Activated naive CD8-positive, alpha-beta T cell treated with anti-CD3 and anti-CD28 coated beads, Interleukin-2, amount 10 ng/mL, durations not matched to agents 7 days and 5 days (primary cell): ENCODE measurements around the gene SMIM23. TPM values are rescaled to one million over a fixed set of nuclear protein-coding genes. Genes with fewer than 3 reads are reported as not detected.
"Not testable (repeated sequence)": the region's sequence is repeated elsewhere in the genome, so short reads cannot be mapped to it uniquely, and the experiment has no call there.

ENCODE experiments used
- ATAC-seq: fragments of 150-1000 bp; cut with Tn5 transposase; one replicate; pipeline ENCODE4 v1.10.0; 2021; ENCODE audit warnings: low read depth, moderate library complexity
- POLR2A ChIA-PET: fragments of 350-600 bp; sonication (Branson Sonifier 250); formaldehyde crosslinking; loops from one replicate; lab custom pipeline; 2021; ENCODE audit warnings: antibody characterized with exemption; lab: Charles Lee
- DNase-seq: peaks from one replicate; pipeline ENCODE4 v3.0.0; 2021
- H3K27ac Mint-ChIP-seq: one replicate; pipeline ENCODE4 v1.8.0; 2022; ENCODE audit warnings: mild to moderate bottlenecking, mixed read lengths
- H3K27me3 Mint-ChIP-seq: one replicate; pipeline ENCODE4 v1.8.0; 2022; ENCODE audit warnings: mild to moderate bottlenecking, moderate library complexity, mixed read lengths
- H3K36me3 Mint-ChIP-seq: one replicate; pipeline ENCODE4 v1.8.0; 2021; ENCODE audit warnings: mild to moderate bottlenecking, mixed read lengths
- H3K4me1 Mint-ChIP-seq: one replicate; pipeline ENCODE4 v1.8.0; 2021; ENCODE audit warnings: mixed read lengths
- H3K4me3 Mint-ChIP-seq: one replicate; pipeline ENCODE4 v1.8.0; 2022; ENCODE audit warnings: mild to moderate bottlenecking, moderate library complexity, mixed read lengths
- H3K9me3 Mint-ChIP-seq: one replicate; pipeline ENCODE4 v1.8.0; 2021; ENCODE audit warnings: mixed read lengths
- total RNA-seq, 2 experiments: library from RNA; stranded (reverse); gene quantifications; one replicate each; pipeline ENCODE4 v1.2.3, GENCODE V29; 2021

The SMIM23 gene
- total RNA-seq, 2 experiments from 2014 or later: not detected

DNA sequence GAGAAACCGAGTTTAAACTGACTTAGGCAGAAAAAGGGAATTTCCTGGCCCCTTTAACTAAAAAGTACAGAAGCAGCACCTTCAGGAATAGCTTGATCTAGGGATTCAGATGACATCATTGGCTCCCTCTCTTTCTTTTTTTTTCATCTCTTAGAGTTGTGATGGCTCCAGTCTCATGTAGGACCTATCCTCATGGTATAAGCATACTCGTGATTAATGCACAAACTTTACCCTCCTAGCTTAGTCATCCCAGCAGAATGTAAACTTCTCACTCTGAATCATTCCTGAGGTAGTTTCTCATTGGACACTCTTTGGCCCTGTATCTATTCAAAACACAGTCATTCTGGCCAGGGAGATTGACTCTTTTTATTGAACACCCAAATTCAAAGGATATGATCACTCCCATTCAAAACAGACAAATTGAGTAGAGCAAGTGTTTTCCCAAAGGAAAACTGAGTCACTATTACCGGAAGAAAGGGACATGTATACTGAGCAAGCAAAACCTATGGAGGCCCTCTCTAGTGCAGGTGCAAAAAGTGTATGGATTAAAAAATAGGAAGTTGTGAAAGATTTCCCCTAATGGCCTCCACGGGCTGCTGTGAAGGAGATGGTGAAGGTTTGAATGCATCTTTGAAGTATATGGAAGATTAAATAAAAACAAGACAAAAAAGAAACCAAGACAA, 27.6 kb upstream of the SMIM23 start:
- ATAC-seq: no peak
- DNase-seq: no peak
- no peaks in the 10 kb centered on the region for H3K4me1 Mint-ChIP-seq
- H3K36me3 Mint-ChIP-seq: no peaks in the 10 kb centered on the region
- peaks cover 10% of the 10 kb centered on the region for H3K27me3 Mint-ChIP-seq
- POLR2A ChIA-PET: no interaction called here
- no peak overlapping the region for H3K27ac Mint-ChIP-seq
- no peak overlapping the region for H3K4me3 Mint-ChIP-seq
- no peaks in the 10 kb centered on the region for H3K9me3 Mint-ChIP-seq

DNA sequence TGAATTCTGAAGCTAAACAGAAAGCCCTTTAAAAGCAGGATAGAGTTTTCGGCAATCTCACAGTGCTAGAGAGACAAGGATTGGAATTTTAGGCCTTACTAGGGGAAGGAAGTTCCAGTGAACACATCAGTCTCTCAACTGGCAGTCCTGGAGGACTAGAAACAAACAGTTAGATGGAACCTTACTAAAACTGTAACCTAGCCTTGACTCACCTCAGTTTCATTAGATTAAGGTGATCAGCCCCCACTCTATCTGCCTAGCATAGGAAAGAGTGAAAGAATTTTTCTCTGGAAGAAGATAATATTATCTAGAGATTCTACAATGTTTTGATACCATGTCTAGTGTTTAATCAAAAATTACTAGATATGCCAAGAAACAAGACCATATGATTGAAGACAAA, 25.8 kb upstream of the SMIM23 start:
- H3K4me1 Mint-ChIP-seq: no peaks in the 10 kb centered on the region
- H3K27me3 Mint-ChIP-seq: peaks cover 11% of the 10 kb centered on the region
- H3K9me3 Mint-ChIP-seq: no peaks in the 10 kb centered on the region
- H3K36me3 Mint-ChIP-seq: no peaks in the 10 kb centered on the region
- no peak overlapping the region for H3K27ac Mint-ChIP-seq
- DNase-seq (no peak), ATAC-seq (no peak)
- H3K4me3 Mint-ChIP-seq: no peak overlapping the region
- POLR2A ChIA-PET: no interaction called here

DNA sequence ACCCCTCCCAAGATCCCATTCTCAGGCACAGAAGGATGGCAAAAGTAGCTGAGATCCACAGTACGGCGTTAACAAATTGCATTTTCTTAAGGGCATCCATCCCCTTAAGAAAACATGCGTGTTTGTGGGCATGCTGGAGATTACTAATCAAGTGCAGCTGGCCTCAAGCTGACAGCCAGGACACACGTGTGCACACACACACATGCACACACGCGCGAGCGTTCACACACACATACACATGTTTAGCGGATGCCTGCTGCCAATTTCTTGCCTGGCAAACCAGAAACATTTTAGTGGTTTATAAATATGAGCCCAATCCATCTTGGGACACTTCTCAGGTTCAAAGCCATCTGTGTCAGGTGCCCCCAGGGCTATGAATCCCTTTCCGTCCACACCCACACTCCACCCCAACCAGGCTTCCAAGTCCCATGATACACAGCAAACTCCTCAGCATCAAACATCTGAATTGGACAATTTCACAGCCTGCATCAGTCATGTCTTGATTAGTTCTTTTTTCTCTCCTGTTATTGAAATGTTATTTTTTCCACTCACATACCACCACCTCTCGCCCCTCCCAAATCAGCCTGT, 23.5 kb upstream of the SMIM23 start:
- Mint-ChIP-seq H3K4me3 (no peak overlapping the region), H3K9me3 (peaks cover 3% of the 10 kb centered on the region), H3K4me1 (no peaks in the 10 kb centered on the region), H3K36me3 (no peaks in the 10 kb centered on the region), H3K27ac (no peak overlapping the region), H3K27me3 (peaks cover 16% of the 10 kb centered on the region)
- no peak for DNase-seq
- POLR2A ChIA-PET: no interaction called here
- ATAC-seq: no peak

- Mint-ChIP-seq H3K27me3 (peaks cover 16% of the 10 kb centered on the region), H3K36me3 (no peaks in the 10 kb centered on the region), H3K4me3 (no peak overlapping the region), H3K27ac (no peak overlapping the region), H3K4me1 (no peaks in the 10 kb centered on the region), H3K9me3 (peaks cover 6% of the 10 kb centered on the region)
- no peak for DNase-seq
- no peak for ATAC-seq
- POLR2A ChIA-PET: no interaction called here
These were observed 22.7 kb upstream of the SMIM23 start for GRCh38 chr5:171762903-171763302.

DNA sequence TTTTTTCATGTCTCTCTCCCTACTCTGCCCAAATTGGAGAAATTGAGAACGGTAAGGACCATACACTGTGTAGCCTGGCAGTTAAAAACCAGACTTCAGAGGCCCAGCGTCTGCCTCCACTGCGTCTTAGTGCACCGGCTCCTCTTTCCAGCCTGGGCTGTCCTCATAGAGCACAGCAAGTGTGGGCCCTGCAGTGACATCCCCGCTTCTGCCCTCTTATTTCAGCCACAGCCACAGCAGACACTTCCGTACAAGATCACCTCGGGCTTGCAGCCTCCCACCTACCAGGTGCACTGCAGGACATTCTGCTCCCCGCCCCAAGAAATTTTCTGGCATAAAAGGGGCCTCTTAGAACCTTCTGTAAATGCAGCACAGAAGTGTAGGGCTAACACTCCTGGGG, 21.4 kb upstream of the SMIM23 start:
- peaks cover 22% of the 10 kb centered on the region for H3K27me3 Mint-ChIP-seq
- POLR2A ChIA-PET: no interaction called here
- H3K4me3 Mint-ChIP-seq: no peak overlapping the region

GRCh38 chr5:171766875-171767274, 18.7 kb upstream of the SMIM23 start:
- no peak overlapping the region for H3K4me3 Mint-ChIP-seq
- DNase-seq (no peak), ATAC-seq (no peak)
- no peaks in the 10 kb centered on the region for H3K4me1 Mint-ChIP-seq
- peaks cover 6% of the 10 kb centered on the region for H3K9me3 Mint-ChIP-seq
- POLR2A ChIA-PET: no interaction called here
- H3K27ac Mint-ChIP-seq: no peak overlapping the region
- H3K27me3 Mint-ChIP-seq: peaks cover 22% of the 10 kb centered on the region
- H3K36me3 Mint-ChIP-seq: no peaks in the 10 kb centered on the region

More for the DNA sequence above, 21.4 kb upstream of the SMIM23 start:
- peaks cover 6% of the 10 kb centered on the region for H3K9me3 Mint-ChIP-seq
- no peaks in the 10 kb centered on the region for H3K4me1 Mint-ChIP-seq
- no peak overlapping the region for H3K27ac Mint-ChIP-seq
- no peak for DNase-seq
- no peaks in the 10 kb centered on the region for H3K36me3 Mint-ChIP-seq
- ATAC-seq: no peak

- POLR2A ChIA-PET: no interaction called here
- no peaks in the 10 kb centered on the region for H3K36me3 Mint-ChIP-seq
- no peak overlapping the region for H3K4me3 Mint-ChIP-seq
- no peak overlapping the region for H3K27ac Mint-ChIP-seq
- H3K27me3 Mint-ChIP-seq: peaks cover 19% of the 10 kb centered on the region
- no peak for DNase-seq
- no peaks in the 10 kb centered on the region for H3K4me1 Mint-ChIP-seq
- no peak for ATAC-seq
- H3K9me3 Mint-ChIP-seq: peaks cover 6% of the 10 kb centered on the region
These were observed 15.5 kb upstream of the SMIM23 start for GRCh38 chr5:171770153-171770552.

GRCh38 chr5:171771856-171772255, 13.8 kb upstream of the SMIM23 start:
- Mint-ChIP-seq H3K36me3 (no peaks in the 10 kb centered on the region), H3K4me3 (no peak overlapping the region), H3K4me1 (no peaks in the 10 kb centered on the region), H3K27ac (no peak overlapping the region), H3K9me3 (peaks cover 5% of the 10 kb centered on the region), H3K27me3 (peaks cover 8% of the 10 kb centered on the region)
- ATAC-seq (no peak), DNase-seq (no peak)
- POLR2A ChIA-PET: no interaction called here

DNA sequence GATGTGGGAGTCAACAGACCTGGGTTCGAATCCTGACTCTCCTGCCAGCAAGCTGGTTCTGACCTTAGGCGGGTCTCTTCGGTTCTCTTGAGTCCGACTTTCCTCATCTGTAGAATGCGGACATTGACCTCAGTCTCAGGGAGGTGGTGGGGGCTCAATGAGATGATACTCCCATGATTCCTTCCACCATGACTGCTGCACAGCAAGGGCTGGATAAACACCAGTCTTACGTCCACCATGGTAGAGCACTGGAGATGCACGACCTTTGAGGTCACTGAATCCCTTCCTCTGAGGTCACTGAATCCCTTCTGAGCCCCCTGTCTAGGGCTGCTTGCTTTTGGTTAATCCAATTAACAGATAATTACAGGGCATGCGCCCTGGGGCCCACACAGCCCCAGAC, 12.5 kb upstream of the SMIM23 start:
- no peak overlapping the region for H3K27ac Mint-ChIP-seq
- POLR2A ChIA-PET: no interaction called here
- H3K4me3 Mint-ChIP-seq: no peak overlapping the region
- DNase-seq: no peak
- peaks cover 7% of the 10 kb centered on the region for H3K27me3 Mint-ChIP-seq
- no peaks in the 10 kb centered on the region for H3K36me3 Mint-ChIP-seq
- no peaks in the 10 kb centered on the region for H3K9me3 Mint-ChIP-seq
- ATAC-seq: no peak
- H3K4me1 Mint-ChIP-seq: no peaks in the 10 kb centered on the region

DNA sequence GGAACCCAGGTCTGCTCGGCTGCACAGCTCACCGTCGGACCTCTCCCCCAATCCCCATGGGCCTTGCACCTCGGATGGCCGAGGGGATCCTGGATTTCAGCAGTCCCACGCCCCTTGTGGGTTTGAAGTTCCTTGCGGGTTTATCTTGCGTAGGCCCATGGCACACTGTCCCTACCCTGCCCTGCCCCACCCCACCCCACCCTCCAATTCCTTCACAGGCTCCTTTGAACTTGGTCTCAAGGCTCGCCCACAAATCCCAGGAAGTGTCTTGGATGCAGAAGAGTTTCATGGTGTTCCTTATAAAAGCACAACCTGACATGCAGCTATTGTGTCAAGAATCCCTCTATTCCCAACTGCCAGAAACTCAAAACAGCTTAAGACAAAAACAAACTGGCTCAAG, 11.2 kb upstream of the SMIM23 start:
- no peak overlapping the region for H3K27ac Mint-ChIP-seq
- H3K36me3 Mint-ChIP-seq: no peaks in the 10 kb centered on the region
- peaks cover under 1% of the 10 kb centered on the region for H3K9me3 Mint-ChIP-seq
- H3K27me3 Mint-ChIP-seq: peaks cover 2% of the 10 kb centered on the region
- DNase-seq (no peak), ATAC-seq (no peak)
- no peak overlapping the region for H3K4me3 Mint-ChIP-seq
- POLR2A ChIA-PET: no interaction called here
- H3K4me1 Mint-ChIP-seq: no peaks in the 10 kb centered on the region

DNA sequence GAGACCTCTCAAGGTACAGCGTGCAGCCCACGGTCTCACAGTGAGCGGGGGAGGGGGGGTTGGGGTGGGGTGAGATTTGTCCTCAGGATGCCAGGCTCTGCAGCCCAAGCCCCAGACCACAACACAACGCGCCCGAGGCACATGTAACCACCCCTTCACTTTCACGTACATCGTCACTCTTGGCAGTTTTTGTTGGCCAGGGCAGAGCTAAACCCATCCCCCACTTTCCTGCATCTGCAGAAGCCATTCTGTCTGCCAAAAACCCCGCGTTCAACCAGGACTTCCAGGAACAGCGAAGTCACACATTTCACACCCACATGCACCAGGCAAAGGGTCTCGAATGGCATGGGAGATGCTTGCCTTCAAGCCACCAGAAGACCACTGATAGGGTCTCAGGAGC, 9.4 kb upstream of the SMIM23 start:
- no peak for ATAC-seq
- Mint-ChIP-seq H3K27me3 (peaks cover 2% of the 10 kb centered on the region), H3K36me3 (no peaks in the 10 kb centered on the region), H3K9me3 (peaks cover 1% of the 10 kb centered on the region), H3K4me3 (no peak overlapping the region), H3K27ac (no peak overlapping the region), H3K4me1 (no peaks in the 10 kb centered on the region)
- no peak for DNase-seq
- POLR2A ChIA-PET: no interaction called here

DNA sequence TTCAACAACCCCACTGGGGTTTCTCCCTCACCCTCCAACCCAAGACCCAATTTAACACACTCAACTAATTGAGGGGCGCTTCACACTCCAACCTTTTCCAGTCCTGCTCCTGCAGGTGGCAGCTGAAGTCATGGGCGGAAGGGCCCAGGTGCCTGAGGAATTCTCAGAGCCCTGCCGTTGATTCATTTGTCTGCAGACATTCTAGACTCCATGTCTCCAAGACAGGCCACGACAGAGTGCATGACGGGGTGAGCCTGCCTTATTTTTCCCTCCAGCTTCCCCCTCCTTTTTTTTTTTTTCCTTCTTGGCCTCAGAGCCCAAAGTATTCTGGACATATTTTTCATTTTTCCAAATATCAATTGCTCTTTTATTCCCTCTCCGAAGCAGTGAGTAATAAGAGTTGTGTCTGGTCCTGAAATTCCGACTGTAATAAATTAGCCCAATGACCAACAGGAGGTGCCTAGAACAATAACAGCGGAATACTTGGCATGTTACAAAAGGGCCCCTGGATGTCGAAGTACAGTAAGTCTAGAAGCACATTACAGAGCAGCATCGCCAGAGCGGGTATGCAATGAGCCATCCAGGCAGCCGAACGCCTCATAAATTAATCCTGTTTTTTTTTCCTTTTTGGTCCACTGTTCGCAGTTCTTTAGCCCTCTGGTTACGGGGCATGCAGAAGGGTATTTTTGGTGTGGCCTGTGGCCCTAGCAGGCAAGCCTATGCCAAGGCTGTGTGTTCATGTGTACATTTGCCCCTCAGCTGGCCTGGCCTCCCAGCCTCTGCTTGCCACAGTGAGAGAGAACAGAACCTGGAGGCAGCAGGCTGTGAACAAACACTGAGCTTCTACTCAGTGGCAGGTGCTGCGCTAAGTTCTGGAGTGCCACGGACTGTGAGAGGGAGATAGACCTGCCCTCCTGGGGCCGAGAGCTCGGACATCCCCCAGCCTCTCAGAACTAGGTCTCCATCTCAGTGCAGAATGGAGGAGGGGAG, 8.6 kb upstream of the SMIM23 start:
- no peak overlapping the region for H3K4me3 Mint-ChIP-seq

DNA sequence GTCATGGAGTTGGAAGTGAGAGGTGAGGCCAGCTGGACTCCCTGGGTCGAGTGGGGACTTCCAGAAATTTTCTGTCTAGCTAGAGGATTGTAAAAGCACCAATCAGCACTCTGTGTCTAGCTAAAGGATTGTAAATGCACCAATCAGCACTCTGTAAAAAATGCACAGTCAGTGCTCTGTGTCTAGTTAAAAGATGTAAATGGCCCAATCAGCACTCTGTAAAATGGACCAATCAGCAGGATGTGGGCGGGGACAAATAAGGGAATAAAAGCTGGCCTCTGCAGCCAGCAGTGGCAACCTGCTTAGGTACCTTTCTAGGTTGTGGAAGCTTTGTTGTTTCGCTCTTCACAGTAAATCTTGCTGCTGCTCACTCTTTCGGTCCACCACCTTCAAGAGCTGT, 3.9 kb upstream of the SMIM23 start:
- POLR2A ChIA-PET, ATAC-seq, H3K36me3 Mint-ChIP-seq, H3K4me1 Mint-ChIP-seq, H3K27me3 Mint-ChIP-seq, H3K27ac Mint-ChIP-seq, H3K4me3 Mint-ChIP-seq, H3K9me3 Mint-ChIP-seq, DNase-seq: not testable (repeated sequence)

More for the DNA sequence above, 8.6 kb upstream of the SMIM23 start:
- Mint-ChIP-seq H3K4me1 (no peaks in the 10 kb centered on the region), H3K36me3 (no peaks in the 10 kb centered on the region), H3K9me3 (peaks cover 1% of the 10 kb centered on the region), H3K27ac (no peak overlapping the region), H3K27me3 (peaks cover 2% of the 10 kb centered on the region)
- DNase-seq (no peak), ATAC-seq (no peak)
- POLR2A ChIA-PET: no interaction called here
